NK-92 (cell line): ENCODE measurements around the gene B4GALT4.
"Not testable (repeated sequence)": the region's sequence is repeated elsewhere in the genome, so short reads cannot be mapped to it uniquely, and the experiment has no call there.

ENCODE experiments used
- DNase-seq: peaks from one replicate; lab custom pipeline; 2025; ENCODE audit not compliant: unreplicated experiment; lab: John Stamatoyannopoulos, UW

Gene B4GALT4

DNA sequence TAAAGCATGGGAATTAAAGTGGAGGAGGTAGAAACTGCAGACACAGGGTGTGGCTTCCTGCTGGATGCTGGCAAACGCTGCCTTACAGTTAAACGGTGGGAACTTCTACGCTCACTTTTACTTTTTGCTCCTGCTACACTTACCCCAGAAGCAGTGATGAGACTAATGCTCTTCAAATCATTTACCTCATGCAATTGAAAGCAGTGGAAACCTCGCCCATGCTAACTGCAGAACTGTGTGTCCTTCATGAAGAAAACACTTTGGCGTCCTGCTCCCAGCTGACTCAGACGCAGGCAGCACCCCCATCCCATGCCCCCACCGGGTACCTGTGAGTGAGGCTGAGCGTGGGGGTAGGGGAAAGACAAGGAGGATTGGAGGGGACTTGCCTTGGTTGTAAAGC lies 35.5 kb downstream of the B4GALT4 start:
- no peak for DNase-seq

DNA sequence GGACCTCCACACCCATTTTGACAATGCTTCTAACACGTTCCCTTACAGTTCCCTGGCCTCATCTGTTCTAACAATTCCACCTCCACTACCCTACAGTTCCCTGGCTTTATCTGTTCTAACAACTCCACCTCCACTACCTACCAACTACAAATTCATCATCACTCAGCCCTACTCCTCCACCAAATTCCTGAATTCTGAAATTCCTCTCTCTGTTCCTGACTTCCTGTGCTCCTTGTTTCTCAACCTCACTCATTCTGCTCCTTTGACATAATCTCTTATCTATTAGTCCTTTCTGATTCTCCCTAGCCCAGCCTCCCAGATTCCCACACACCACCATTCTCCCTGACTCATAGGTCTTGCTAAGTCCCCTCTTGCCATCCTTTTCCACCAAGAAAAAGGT lies 44.8 kb downstream of the B4GALT4 start:
- no peak for DNase-seq

DNA sequence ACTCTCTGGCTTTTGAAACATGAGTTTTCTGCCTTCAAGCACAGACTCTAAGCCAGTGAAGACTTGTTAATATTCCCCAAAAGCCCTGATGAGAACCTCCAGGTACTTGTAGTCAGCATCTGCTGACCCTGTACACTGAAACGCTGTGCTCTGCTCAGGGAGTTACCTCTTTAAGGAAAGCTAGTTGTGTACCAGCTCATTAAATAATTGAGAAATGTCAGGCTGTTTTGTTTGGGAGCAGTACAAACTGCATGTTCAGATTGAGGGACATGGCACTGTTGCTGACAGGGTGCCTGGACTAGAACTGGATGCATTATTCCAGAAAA lies 45.6 kb downstream of the B4GALT4 start:
- no peak for DNase-seq

DNA sequence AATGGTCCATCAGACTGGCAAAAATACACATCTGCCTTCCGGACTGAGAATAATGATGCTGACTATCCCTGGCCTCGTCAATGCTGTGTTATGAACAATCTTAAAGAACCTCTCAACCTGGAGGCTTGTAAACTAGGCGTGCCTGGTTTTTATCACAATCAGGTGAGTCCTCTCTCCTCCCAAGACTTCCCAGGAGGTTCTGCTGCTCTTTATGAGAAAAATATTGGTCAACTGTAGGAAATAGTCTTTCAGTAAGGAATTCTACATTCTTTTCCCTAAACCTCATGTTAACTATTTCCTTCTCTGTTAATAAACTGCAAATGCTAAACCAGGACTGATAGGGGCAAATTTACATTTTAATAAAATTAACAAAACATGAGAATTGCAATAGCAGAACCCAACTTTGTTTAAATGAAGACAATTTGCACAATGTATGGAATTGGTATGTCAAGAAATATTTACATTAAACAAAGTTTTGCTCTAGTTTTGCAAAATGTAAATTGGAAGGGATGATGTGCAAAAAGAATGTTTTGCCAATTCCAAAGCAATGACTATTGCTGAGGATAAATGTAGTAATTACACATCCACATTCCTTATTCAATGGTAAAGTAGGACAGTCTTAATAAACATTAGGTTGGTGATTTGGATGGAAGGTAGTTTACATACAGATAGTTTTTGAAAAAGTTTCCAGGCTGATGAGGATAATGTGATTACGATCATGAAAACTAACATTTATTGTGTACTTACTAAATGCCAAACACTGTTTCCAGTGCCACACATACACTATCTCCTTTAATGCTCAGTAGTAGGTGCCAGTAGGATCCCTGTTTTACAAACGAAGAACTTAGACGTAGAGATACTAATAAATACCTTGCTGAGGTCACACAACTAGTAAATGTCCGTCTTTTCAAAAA lies 46.2 kb downstream of the B4GALT4 start:
- no peak for DNase-seq

DNA sequence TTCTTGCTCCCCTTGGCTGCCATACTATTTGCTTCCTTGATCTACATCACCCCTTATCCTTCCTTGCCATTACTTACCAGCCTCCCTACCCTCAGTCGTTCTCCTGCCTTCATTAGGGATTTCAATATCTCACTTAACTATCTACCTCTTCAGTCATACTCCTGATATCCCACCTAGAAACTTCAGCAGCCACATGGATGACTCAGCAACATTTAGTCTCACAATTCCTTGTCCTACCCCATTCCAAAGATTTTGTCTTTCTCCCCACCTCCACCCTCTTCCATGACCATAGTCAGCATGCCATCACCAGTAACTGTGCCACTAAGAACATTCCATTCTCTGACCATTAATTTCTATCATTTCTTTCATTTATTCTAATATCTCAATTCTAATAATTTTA lies 48.9 kb downstream of the B4GALT4 start:
- DNase-seq = no peak

DNA sequence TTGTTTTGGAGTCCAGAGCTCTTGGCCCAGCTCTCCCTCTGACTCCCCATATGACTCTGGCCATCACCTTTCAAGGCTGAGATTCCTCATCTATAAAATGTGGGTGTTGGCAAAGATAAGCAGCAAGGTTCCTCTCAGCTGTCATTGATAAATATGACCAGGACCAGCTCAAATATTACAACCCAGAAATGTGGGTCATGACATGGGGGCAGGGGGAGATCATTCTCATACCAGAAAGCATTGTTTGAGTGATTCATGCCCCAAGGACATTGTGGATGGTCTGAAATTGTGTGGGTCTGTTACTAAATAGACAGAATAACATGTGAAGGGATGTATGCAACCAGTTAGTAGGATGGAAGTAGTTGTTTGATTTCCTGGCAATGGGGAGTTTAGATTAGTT lies 53.4 kb downstream of the B4GALT4 start:
- no peak for DNase-seq

DNA sequence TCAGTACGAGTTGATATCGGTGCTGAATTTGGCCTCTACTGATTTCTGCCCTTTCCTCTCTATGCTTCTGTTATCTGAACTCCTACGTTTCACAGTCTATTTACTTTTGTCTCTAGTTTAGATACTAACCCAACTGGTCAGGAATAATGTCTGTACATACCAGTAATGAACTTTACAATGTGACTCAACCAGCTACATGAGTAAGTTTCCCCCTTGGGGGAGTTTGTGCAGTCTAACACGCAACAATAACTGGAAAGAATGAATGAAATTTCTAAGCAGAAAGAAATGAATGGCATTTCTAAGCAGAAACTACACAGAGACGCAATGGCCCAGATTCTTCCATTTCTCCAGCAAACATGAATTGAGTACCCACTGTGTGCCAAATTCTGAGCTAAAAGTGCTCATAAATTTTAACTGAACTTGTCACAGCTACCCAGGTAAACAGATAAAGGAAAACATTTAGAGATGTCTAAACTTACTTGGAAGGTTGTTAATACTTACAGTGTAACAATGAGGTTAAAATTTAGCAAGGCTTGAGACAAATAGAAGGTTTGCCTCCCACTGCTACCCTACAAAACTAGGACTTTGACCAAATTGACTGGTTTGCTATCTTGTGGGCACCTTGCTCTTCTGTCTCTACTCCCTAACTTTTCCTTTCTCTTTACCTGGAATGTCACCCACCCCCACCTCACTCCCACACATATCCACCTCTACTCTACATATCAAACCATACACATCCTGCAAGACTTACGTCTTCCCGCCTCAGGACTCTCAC lies 55.7 kb downstream of the B4GALT4 start:
- no peak for DNase-seq

DNA sequence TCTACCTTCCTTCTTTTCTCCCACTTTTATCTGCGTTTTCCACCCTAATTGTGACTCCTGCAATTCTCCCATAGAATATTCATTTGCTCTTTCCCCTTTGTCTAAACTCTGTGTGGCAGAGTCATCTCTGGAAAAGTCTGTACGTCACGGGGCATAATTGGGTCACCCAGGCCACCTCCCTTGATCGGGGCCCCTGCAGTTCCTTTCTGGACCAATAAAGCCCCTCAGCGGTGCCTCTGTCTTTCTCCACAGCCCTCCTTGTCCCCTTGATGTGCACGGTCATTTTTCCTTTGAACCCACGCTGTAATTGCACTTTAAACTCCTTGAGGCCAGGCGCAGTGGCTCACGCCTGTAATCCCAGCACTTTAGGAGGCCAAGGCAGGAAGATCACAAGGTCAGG lies 56.6 kb downstream of the B4GALT4 start:
- DNase-seq = no peak

DNA sequence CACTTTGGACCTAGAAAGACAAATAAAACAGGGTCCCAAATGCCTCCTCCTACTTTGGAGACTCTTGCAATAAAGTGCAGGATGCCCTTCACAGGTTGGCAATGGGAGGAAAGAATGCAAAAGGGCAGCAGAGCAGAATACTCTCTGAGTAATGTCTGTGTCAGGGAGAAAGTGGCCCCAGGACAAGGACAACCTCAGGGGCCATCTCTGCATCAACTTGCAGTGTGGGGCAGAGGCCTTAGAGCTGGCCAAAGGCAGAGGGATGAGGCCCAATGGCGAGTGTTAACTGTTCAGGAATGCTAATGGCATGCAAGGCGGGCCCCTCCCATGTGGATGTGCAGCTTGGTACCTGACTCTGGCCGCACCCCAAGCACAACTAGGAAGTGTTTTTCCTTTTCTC lies 58.9 kb downstream of the B4GALT4 start:
- no peak for DNase-seq

DNA sequence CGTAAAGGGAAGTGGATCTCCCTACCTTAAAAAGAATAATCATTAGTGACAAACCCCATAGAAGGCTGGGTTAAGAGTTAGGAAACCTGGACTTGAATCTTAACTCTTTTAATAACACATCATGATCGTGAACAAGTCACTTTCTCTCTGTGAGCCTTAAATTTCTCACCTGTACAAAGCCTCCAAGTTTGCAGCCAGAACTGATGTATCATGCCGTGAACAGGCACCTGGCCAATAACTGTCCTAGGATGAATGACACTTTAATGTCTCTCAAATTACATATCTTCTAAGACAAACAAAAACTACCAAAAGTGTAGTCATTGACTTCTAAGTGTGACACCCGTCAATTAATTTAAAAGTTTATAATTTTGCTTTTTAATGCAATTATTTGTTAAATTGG lies 63.4 kb downstream of the B4GALT4 start:
- DNase-seq = no peak

DNA sequence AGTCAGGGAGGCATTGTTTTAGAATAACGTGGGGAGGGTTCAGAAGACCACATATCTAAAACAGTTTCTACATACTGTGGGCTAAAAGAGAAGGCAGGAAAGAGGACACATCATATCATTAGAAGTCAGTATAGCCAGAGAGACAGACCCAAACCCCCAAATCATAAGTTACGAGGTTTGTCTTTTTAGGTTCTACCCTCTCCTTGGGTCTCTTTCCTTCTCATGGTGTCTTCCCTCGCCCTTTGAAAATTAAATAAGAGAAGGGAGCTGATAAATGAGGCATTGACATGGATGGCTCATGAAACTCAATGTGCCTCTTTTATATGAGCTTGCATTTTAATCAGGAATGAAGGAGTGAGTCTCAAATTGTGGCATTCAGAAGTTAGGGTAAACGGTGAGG lies 63.9 kb downstream of the B4GALT4 start:
- DNase-seq = no peak

DNA sequence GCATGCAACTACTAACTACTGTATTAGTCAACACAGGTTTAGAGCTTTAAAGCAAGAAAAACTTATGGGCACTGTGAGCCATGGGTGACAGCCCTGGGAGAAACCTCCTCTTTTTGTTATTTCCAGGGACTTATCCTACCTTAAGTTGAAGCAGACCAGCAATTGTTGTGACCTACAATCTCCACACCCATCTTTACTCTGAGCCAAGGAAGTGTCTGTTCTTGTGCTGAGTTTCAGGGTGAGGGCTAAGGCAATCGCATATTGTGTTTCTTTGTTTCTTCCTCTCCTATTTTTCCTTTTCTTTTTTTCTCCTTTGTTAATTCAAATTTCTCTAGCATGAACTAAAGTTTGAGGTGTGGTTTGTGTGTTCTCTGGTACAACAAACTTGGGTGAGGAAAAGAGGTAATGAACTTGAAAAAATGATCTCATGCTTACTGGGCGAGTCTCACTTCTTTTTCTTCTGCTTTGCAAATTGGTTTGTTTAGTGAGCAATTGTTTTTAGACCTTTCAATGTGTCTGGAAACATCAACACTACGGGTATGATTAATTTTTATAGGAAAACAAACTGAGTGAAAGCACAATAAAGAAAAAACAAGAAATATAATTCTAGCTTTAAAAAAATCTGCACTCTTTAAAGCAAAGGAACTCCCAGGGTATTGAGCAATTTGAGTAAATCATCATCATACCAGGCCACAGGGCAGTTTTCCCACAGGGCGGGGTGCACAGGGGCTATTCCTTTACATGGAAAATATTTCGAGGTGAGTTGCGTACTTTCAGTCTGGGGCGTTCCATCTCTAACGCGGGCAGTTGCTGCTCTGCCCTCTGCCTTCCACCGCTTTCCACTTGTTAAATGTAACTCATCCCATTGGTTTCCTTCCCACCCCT lies 64.6 kb downstream of the B4GALT4 start:
- DNase-seq = no peak

DNA sequence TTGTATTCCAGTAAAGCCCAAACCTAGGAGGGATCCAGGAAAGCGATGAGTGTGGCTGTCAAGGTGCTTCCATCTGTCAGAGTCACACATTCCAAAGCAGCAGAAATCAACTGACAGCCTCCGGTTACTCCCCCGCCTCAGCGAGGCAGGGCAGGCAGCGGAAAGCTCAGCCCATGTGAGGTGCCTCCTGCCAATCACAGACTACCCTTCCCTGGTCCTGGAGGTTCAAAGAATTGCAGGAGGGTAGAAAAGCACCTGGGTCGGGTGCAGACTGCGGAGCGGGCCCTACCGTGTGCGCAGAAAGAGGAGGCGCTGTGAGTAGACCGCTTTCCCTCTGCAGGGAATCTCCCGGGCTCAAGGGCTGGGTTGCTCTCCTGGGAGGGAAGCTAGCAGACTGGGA lies 67.4 kb downstream of the B4GALT4 start, which contains the start of gene UPK1B:
Gene UPK1B, plus strand, starts transcription at position 274 of the 400 bp plus-strand sequence. CDS start 13,144 bp downstream, outside the sequence.
- no peak for DNase-seq

DNA sequence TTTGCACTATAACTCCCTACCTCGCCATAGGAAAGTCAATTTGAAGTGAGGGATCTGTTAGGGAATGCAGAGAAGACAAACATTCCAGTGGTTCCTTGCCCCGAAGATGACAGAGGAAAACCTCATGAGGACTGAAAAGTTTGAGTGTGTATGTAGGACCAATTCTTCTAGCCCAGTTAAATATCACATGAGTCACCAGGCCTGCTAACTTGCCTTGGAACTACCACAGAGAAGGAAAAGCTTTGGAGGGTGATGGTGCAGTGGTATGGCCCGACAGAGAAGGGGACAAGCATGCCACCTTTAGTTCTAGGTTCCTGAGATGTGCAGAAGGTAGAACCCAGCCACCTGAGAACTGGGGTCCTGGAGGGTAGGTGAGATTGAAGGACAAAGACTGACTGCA lies 69.9 kb downstream of the B4GALT4 start:
- DNase-seq = no peak

DNA sequence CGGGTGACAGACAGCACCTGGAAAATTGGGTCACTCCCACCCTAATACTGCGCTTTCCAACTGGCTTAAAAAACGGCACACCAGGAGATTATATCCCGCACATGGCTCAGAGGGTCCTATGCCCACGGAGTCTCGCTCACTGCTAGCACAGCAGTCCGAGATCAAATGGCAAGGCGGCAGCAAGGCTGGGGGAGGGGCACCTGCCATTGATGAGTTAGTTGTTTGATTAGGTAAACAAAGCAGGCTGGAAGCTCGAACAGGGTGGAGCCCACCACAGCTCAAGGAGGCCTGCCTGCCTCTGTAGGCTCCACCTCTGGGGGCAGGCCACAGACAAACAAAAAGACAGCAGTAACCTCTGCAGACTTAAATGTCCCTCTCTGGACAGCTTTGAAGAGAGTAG lies 75.9 kb downstream of the B4GALT4 start:
- DNase-seq = not testable (repeated sequence)
